ENCODE results near the gene ARHGEF16. TPM values are rescaled to one million over a fixed set of nuclear protein-coding genes. Genes with fewer than 3 reads are reported as not detected.

ARHGEF16 gene
- total RNA-seq, 1 donor from 2014 or later = not detected

DNA sequence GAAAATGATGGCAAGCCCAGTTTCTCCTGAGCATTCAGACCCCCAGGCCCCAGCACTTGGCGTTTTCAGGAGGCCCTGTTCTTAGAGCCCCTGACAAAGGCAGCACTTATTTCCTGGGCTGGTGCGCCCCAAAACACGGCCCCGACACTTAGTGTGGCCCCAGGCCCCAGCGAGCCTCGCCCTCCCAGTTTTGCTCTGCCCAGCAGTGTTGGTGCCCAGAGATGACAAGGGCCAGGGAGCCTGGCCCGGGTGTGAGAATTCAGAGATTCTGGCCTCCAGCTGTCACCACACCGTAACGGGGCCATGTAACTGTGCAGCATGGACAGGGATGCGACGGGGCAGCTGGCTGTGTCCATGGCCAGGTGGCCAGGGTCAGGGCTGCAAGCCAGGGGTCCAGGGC lies 18.0 kb upstream of the ARHGEF16 start:
- H3K36me3 Mint-ChIP-seq (ENCODE audit: low read depth) = no peaks in the 10 kb centered on the region
- no peak overlapping the region for H3K4me3 Mint-ChIP-seq
- H3K27me3 Mint-ChIP-seq (ENCODE audit: insufficient read depth) = no peaks in the 10 kb centered on the region
- no peaks in the 10 kb centered on the region for H3K4me1 Mint-ChIP-seq (ENCODE audit: low read depth)
- H3K27ac Mint-ChIP-seq = no peak overlapping the region
- no peaks in the 10 kb centered on the region for H3K9me3 Mint-ChIP-seq
- no peak for DNase-seq (ENCODE audit: low spot score)
- intact Hi-C loops (cut with micrococcal nuclease) = no loop called here

DNA sequence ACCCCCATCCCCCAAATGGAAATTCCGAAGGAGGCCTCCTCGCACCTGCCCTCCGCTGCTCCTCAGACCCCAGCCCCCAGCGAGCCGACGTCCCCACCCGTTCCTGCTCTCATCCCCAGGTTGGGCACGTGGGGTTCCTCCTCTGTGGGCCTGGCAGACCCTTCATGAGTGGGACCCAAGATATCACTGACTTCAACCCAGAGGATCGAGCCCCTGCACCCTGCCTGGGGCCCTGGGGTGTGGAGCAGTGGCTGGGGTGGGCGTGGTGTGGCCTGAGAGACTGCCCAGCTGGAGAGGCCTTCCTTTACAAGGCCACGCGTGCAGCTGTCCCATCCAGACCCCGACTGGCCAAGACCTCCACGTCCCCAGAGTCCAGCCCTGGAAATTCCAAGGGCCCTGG lies 17.6 kb upstream of the ARHGEF16 start:
- Mint-ChIP-seq H3K4me1 (ENCODE audit: low read depth) (no peaks in the 10 kb centered on the region), H3K9me3 (no peaks in the 10 kb centered on the region), H3K36me3 (ENCODE audit: low read depth) (no peaks in the 10 kb centered on the region), H3K27ac (no peak overlapping the region), H3K27me3 (ENCODE audit: insufficient read depth) (no peaks in the 10 kb centered on the region), H3K4me3 (no peak overlapping the region)
- intact Hi-C loops (cut with micrococcal nuclease) = no loop called here
- DNase-seq (ENCODE audit: low spot score) = no peak

DNA sequence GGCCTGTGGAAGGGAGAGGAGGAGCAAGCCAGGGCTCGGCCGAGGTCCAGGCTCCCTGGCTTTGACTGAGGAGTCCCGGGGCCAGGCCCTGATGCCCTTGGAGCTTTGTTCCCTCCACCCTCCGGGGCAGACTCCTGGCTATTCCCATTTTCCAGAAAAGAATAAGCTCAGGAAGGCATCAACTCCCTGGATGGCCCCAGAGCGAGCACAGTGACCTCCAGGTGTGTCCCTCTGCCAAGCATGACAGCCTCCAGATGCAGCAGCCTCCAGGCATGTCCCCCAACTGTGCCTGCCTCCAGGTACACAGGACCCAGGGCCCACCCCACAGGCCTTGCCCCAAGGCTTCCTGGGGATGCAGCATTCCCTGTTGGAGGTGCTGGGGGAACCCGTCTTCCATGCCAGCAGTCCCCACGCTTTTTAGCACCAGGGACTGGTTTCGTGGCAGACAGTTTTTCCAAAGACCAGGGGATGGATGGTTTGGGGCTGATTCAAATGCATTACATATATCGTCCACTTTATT lies 15.7 kb upstream of the ARHGEF16 start:
- Mint-ChIP-seq H3K4me1 (ENCODE audit: low read depth) (no peaks in the 10 kb centered on the region), H3K27ac (no peak overlapping the region), H3K4me3 (no peak overlapping the region), H3K9me3 (no peaks in the 10 kb centered on the region), H3K36me3 (ENCODE audit: low read depth) (no peaks in the 10 kb centered on the region), H3K27me3 (ENCODE audit: insufficient read depth) (no peaks in the 10 kb centered on the region)
- DNase-seq (ENCODE audit: low spot score) = no peak
- intact Hi-C loops (cut with micrococcal nuclease) = no loop called here

DNA sequence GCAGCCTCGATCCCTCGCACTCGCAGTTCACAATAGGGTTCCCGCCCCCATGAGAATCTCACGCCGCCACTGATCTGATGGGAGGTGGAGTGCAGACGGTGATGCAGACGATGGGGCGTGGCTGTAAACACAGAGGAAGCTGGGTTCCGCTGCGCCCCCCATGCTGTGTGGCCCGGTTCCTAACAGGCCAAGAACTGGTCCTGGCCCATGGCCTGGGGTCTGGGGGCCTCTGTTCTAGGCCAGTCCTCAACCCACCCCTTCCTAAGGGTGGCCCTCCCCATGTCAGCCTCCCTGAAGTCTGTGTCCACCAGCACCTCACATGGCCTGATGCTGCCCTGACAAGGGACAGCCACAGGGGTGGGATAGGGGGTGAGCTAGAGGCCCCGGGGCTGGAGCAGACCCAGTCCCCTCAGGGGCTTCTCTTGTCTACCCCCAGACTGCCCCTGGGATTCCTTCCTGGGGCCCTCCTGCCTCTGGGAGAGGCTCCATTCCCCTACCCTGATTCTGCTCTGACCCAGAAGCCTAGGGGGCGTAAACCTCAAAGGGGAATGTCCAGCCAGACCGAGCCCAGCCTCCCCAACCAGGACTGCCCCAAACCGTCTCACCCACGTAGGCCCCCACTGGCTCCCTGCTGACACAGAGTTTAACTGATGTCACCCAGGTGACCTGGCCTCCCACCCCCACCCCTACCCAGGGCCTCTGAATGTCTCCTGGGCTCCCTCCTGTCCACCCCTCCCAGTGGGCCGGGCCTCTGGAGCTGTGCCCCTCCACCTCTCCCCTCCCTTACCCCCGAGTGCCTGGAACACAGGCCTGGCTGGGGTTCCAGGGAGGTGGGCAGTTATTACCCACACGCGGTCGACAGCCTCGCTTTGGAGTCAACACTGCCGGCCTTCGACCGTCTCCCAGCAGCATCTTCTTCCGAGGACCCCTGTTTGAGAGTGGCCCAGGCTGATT lies 14.8 kb upstream of the ARHGEF16 start:
- intact Hi-C loops (cut with micrococcal nuclease) = no loop called here
- Mint-ChIP-seq H3K36me3 (ENCODE audit: low read depth) (no peaks in the 10 kb centered on the region), H3K4me1 (ENCODE audit: low read depth) (no peaks in the 10 kb centered on the region), H3K27ac (no peak overlapping the region), H3K4me3 (no peak overlapping the region), H3K9me3 (no peaks in the 10 kb centered on the region), H3K27me3 (ENCODE audit: insufficient read depth) (no peaks in the 10 kb centered on the region)
- no peak for DNase-seq (ENCODE audit: low spot score)

DNA sequence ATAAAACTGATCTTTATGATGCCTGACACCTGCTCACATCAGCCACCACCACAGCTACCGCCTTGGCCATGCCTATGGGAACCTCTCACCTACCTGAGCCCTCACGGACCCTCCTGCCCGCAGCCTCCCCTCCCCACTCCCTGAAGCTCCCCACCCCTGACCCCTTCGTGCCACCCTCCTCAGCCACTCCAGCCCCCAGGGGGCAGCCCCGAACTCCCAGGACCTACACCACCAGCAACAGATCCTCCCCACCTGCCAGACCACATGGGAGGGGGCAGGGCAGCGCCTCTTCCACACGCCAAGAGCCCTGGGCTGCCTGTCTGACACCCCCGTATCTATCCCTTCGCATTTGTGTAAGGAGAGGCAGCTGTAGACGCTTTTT lies 14.2 kb upstream of the ARHGEF16 start:
- Mint-ChIP-seq H3K4me3 (no peak overlapping the region), H3K36me3 (ENCODE audit: low read depth) (no peaks in the 10 kb centered on the region), H3K4me1 (ENCODE audit: low read depth) (no peaks in the 10 kb centered on the region), H3K27ac (no peak overlapping the region), H3K27me3 (ENCODE audit: insufficient read depth) (no peaks in the 10 kb centered on the region), H3K9me3 (no peaks in the 10 kb centered on the region)
- no peak for DNase-seq (ENCODE audit: low spot score)
- intact Hi-C loops (cut with micrococcal nuclease) = no loop called here

DNA sequence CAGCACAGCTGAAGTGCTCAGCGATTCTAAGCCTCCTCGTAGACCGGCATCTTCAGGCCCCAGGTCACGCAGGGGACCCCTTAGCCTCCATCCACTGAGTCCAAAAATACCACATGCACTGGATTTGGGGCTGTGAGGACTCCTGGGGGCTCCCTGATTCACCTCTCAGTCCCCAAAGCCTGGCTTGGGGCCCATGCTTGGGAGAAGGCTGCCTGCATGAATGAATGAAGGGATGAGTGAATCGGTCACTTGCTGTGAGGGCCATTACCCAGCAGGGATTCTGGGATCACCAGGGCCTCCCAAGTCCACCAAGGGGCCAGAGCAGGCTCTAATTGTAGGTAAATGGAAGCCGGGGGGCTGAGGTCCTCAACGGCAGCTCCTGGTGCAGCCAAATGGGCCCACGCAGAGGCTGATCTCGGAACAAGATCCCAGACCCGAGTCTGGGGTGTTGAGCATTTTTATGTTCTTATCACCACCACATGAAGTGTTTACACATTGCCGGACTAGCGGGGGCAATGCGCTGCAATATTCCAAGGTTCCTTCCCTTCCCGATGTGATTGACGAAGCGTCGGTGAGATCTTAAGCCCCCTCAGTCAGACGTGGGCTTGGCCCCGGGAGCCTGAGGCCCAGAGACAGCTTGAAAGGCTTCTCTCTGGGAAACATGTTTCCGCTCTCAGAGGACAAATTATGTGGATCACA lies 13.6 kb upstream of the ARHGEF16 start:
- Mint-ChIP-seq H3K27ac (no peak overlapping the region), H3K27me3 (ENCODE audit: insufficient read depth) (no peaks in the 10 kb centered on the region), H3K36me3 (ENCODE audit: low read depth) (no peaks in the 10 kb centered on the region), H3K4me3 (no peak overlapping the region), H3K4me1 (ENCODE audit: low read depth) (no peaks in the 10 kb centered on the region), H3K9me3 (no peaks in the 10 kb centered on the region)
- DNase-seq (ENCODE audit: low spot score) = no peak
- intact Hi-C loops (cut with micrococcal nuclease) = no loop called here

DNA sequence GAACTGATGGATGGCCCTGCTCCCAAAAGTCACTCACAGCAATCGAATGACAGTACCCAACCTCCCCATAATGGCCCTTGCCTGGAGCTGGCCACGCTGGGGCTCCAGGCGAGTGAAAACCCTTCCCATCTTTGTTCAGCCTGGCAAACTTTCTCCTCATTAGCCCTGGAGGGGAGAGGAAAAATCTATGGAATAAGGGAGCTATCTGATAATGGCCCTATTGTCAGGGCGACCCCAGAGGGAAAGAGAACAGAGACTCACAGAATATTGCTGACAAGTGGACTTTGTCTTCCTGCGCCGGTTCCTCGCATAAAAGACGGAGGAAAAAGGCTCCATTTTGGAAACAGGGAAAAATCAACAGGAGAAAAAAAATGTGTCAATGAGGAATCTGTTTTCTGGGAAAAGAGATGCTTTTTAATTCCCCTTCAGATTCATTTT lies 13.0 kb upstream of the ARHGEF16 start:
- Mint-ChIP-seq H3K4me3 (no peak overlapping the region), H3K27me3 (ENCODE audit: insufficient read depth) (no peaks in the 10 kb centered on the region), H3K36me3 (ENCODE audit: low read depth) (no peaks in the 10 kb centered on the region), H3K9me3 (no peaks in the 10 kb centered on the region), H3K27ac (no peak overlapping the region), H3K4me1 (ENCODE audit: low read depth) (no peaks in the 10 kb centered on the region)
- intact Hi-C loops (cut with micrococcal nuclease) = no loop called here
- no peak for DNase-seq (ENCODE audit: low spot score)

DNA sequence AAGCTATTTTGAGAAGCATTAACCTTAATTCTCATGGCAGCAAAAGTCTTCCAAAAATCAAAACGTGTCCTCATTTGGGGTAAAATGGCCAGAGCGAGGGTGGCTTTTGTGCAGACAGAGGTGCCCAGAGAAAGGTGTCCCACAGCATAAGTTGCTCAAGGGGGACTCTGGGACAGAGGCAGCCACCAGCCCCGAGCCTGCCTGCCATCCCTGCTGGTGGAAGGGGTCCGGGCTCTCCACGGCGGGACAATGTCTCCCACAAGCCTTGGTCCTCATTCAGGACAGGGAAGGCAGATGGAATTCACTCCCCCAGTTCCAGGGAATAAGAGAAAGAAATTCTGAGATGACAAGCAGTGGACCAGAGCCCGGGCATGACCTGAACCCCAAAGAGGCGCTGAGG lies 12.6 kb upstream of the ARHGEF16 start:
- no peaks in the 10 kb centered on the region for H3K36me3 Mint-ChIP-seq (ENCODE audit: low read depth)
- H3K9me3 Mint-ChIP-seq = no peaks in the 10 kb centered on the region
- no peaks in the 10 kb centered on the region for H3K4me1 Mint-ChIP-seq (ENCODE audit: low read depth)
- H3K27me3 Mint-ChIP-seq (ENCODE audit: insufficient read depth) = no peaks in the 10 kb centered on the region
- intact Hi-C loops (cut with micrococcal nuclease) = no loop called here
- no peak overlapping the region for H3K4me3 Mint-ChIP-seq
- DNase-seq (ENCODE audit: low spot score) = no peak
- no peak overlapping the region for H3K27ac Mint-ChIP-seq

DNA sequence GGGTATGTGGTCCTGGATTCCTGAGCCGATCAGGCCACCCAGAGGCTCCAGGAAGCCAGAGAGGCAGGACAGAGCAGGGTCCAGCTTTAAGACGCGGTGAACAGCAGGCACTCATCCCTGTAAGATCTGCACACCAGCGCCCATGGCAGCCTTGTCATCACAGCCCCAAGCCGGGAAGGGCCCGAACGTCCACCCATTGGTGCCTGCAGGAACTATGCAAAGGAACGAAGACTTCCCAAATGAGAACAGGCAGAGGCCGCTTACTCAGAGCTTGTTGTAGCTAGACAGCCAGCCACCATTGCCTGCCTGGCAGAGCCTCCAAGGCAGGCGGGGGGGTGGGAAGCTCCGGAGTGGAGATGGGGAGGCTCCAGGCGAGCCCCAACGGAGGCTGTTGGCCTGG lies 12.1 kb upstream of the ARHGEF16 start:
- intact Hi-C loops (cut with micrococcal nuclease) = no loop called here
- Mint-ChIP-seq H3K36me3 (ENCODE audit: low read depth) (no peaks in the 10 kb centered on the region), H3K9me3 (no peaks in the 10 kb centered on the region), H3K4me3 (no peak overlapping the region), H3K27me3 (ENCODE audit: insufficient read depth) (no peaks in the 10 kb centered on the region), H3K27ac (no peak overlapping the region), H3K4me1 (ENCODE audit: low read depth) (no peaks in the 10 kb centered on the region)
- no peak for DNase-seq (ENCODE audit: low spot score)

DNA sequence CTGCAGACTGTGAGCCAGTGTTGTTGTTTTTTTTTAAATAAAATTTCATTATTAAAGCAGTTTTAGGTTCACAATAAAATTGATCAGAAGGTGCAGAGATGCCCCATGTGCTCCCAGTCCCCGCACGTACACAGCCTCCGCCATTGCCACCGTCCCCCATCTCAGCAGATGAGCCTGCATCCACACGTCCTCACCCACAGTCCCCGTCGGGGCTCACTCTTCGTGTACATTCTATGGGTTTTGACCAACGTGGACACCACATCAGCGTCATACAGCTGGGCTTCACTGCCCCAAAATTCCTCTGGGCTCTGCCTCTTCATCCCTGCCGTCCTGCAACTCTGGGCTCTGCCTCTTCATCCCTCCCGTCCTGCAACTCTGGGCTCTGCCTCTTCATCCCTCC lies 11.6 kb upstream of the ARHGEF16 start:
- H3K27me3 Mint-ChIP-seq (ENCODE audit: insufficient read depth) = no peaks in the 10 kb centered on the region
- H3K27ac Mint-ChIP-seq = no peak overlapping the region
- intact Hi-C loops (cut with micrococcal nuclease) = no loop called here
- no peak overlapping the region for H3K4me3 Mint-ChIP-seq
- H3K4me1 Mint-ChIP-seq (ENCODE audit: low read depth) = no peaks in the 10 kb centered on the region
- H3K36me3 Mint-ChIP-seq (ENCODE audit: low read depth) = no peaks in the 10 kb centered on the region
- DNase-seq (ENCODE audit: low spot score) = no peak
- H3K9me3 Mint-ChIP-seq = no peaks in the 10 kb centered on the region

DNA sequence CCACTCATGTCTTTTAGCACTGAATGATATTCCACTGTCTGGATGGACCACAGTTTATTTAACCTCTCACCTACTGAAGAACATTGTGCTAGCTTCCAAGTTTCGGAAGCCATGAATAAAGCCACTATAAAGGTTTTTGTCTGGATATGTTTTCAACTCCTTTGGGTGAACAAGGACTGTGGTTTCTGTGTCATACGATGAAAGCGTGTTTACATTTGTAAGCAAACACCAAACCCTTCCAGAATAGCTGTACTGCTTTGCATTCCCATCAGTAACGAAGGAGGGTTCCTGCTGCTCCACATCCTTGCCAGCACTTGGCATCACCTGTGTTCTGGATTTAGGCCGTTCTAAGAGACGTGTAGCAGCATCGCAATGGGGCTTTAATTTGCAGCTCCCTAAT lies 10.7 kb upstream of the ARHGEF16 start:
- no peaks in the 10 kb centered on the region for H3K36me3 Mint-ChIP-seq (ENCODE audit: low read depth)

DNA sequence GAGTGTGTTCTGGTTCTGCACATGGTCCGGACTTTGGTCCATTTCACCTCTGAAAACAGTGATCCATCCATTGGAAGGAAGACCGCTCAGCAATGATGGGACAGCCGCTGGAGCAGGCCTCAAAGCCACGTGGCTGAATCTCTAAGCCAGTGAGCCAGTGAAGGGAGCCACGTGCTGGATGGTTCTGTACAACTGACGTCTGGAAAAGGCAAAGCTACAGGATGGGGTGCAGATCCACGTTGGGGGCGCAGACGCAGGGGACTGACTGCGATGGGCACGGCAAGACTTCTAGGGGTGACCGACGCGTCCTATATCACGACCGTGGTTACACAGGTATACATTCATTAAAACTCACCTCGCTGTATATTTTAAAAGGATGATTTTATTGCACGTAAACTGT lies 10.2 kb upstream of the ARHGEF16 start:
- H3K27ac Mint-ChIP-seq = no peak overlapping the region
- no peak overlapping the region for H3K4me3 Mint-ChIP-seq
- no peak for DNase-seq (ENCODE audit: low spot score)
- intact Hi-C loops (cut with micrococcal nuclease) = no loop called here
- no peaks in the 10 kb centered on the region for H3K4me1 Mint-ChIP-seq (ENCODE audit: low read depth)
- H3K36me3 Mint-ChIP-seq (ENCODE audit: low read depth) = no peaks in the 10 kb centered on the region
- no peaks in the 10 kb centered on the region for H3K27me3 Mint-ChIP-seq (ENCODE audit: insufficient read depth)
- H3K9me3 Mint-ChIP-seq = no peaks in the 10 kb centered on the region

More for the DNA sequence above, 10.7 kb upstream of the ARHGEF16 start:
- H3K27ac Mint-ChIP-seq = no peak overlapping the region
- no peaks in the 10 kb centered on the region for H3K27me3 Mint-ChIP-seq (ENCODE audit: insufficient read depth)
- H3K4me3 Mint-ChIP-seq = no peak overlapping the region
- intact Hi-C loops (cut with micrococcal nuclease) = no loop called here
- no peak for DNase-seq (ENCODE audit: low spot score)
- no peaks in the 10 kb centered on the region for H3K9me3 Mint-ChIP-seq
- H3K4me1 Mint-ChIP-seq (ENCODE audit: low read depth) = no peaks in the 10 kb centered on the region

DNA sequence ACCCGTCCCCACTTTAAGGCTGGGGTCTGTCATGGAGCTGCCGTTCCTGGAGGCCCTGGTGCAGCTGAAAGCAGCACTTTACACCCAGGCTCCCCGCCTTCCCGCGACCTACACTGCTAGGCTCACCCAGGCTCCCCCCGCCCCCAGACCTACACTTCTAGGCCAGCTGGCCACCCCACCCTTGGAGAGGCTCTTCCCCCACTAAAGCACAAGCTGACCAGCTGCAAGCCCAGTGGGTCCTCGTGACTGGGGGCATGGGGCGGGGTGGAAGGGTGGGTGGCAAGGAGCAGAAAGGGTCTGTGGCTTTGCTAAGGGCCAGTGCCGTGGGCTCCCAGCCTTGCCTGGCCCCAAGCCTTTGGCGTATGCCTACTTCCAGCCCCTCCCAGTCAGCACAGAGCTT lies 9.7 kb upstream of the ARHGEF16 start:
- H3K9me3 Mint-ChIP-seq = no peaks in the 10 kb centered on the region
- no peaks in the 10 kb centered on the region for H3K4me1 Mint-ChIP-seq (ENCODE audit: low read depth)
- no peak overlapping the region for H3K27ac Mint-ChIP-seq
- H3K4me3 Mint-ChIP-seq = no peak overlapping the region
- intact Hi-C loops (cut with micrococcal nuclease) = no loop called here
- H3K36me3 Mint-ChIP-seq (ENCODE audit: low read depth) = no peaks in the 10 kb centered on the region
- H3K27me3 Mint-ChIP-seq (ENCODE audit: insufficient read depth) = no peaks in the 10 kb centered on the region
- DNase-seq (ENCODE audit: low spot score) = no peak

Data from activated T-helper 1 cell treated with anti-CD3 and anti-CD28 coated beads, Interleukin-12 subunit alpha, Interleukin-12 subunit beta, Interleukin-2, Interleukin-4 antibody, amounts not matched to agents 30 ng/mL and 10 ng/mL and 1 ng/mL, durations not matched to agents 14 hours and 24 hours and 36 hours (primary cell).